ENCODE data around the gene ELMOD1. TPM values are rescaled to one million over a fixed set of nuclear protein-coding genes. Genes with fewer than 3 reads are reported as not detected.
A peak's percentile ranks its signal among the peaks of the same experiment; 100 is the strongest.
"Not testable (repeated sequence)": the region's sequence is repeated elsewhere in the genome, so short reads cannot be mapped to it uniquely, and the experiment has no call there.

ELMOD1 gene
- total RNA-seq, 1 experiment from 2014 or later: 19.5 TPM

- Histone ChIP-seq H3K4me3 (no peak overlapping the region), H3K36me3 (no peaks in the 10 kb centered on the region), H3K4me1 (no peaks in the 10 kb centered on the region), H3K9me3 (replicated peaks) (no peaks in the 10 kb centered on the region), H3K27ac (no peak overlapping the region), H3K27me3 (no peaks in the 10 kb centered on the region)
- no peak for DNase-seq
Measured at GRCh38 chr11:107570015-107570414, 20.9 kb upstream of the ELMOD1 start.

GRCh38 chr11:107573438-107573837 is 17.5 kb upstream of the ELMOD1 start:
- H3K27me3 ChIP-seq: no peaks in the 10 kb centered on the region
- no peak for DNase-seq
- no peak overlapping the region for H3K4me3 ChIP-seq
- H3K27ac ChIP-seq: no peak overlapping the region
- H3K36me3 ChIP-seq: no peaks in the 10 kb centered on the region
- H3K9me3 ChIP-seq (replicated peaks): no peaks in the 10 kb centered on the region
- H3K4me1 ChIP-seq: no peaks in the 10 kb centered on the region

- not testable (repeated sequence) for H3K4me3 ChIP-seq; H3K36me3 ChIP-seq; H3K4me1 ChIP-seq; H3K27ac ChIP-seq; H3K9me3 ChIP-seq (replicated peaks); H3K27me3 ChIP-seq
- peak; percentile 36 to 68 for DNase-seq
Measured at GRCh38 chr11:107576497-107577345, 14.2 kb upstream of the ELMOD1 start.

GRCh38 chr11:107577346-107577711 is 13.6 kb upstream of the ELMOD1 start:
- Histone ChIP-seq H3K27me3 (no peaks in the 10 kb centered on the region), H3K27ac (no peak overlapping the region), H3K36me3 (no peaks in the 10 kb centered on the region), H3K4me3 (no peak overlapping the region), H3K9me3 (replicated peaks) (0 out of 2 replicates have a peak, but pooled peaks cover 4% of the 10 kb centered on the region), H3K4me1 (no peaks in the 10 kb centered on the region)
- no peak for DNase-seq

GRCh38 chr11:107579169-107579568 is 11.8 kb upstream of the ELMOD1 start:
- H3K4me1 ChIP-seq: peaks cover 18% of the 10 kb centered on the region
- not testable (repeated sequence) for H3K9me3 ChIP-seq (replicated peaks); DNase-seq; H3K27ac ChIP-seq; H3K4me3 ChIP-seq; H3K27me3 ChIP-seq; H3K36me3 ChIP-seq

- Histone ChIP-seq H3K4me1 (peaks cover 37% of the 10 kb centered on the region), H3K4me3 (no peak overlapping the region), H3K27ac (no peak overlapping the region), H3K9me3 (replicated peaks) (0 out of 2 replicates have a peak, but pooled peaks cover 4% of the 10 kb centered on the region), H3K36me3 (no peaks in the 10 kb centered on the region), H3K27me3 (no peaks in the 10 kb centered on the region)
- no peak for DNase-seq
Measured at GRCh38 chr11:107581147-107581546, 9.8 kb upstream of the ELMOD1 start.

GRCh38 chr11:107583629-107584195 is 7.2 kb upstream of the ELMOD1 start:
- Histone ChIP-seq H3K27ac (peak overlapping the region; percentile 68), H3K4me1 (peaks cover 61% of the 10 kb centered on the region), H3K4me3 (no peak overlapping the region), H3K36me3 (no peaks in the 10 kb centered on the region), H3K27me3 (no peaks in the 10 kb centered on the region), H3K9me3 (replicated peaks) (0 out of 2 replicates have a peak, but pooled peaks cover 4% of the 10 kb centered on the region)
- DNase-seq: peak; percentile 39 to 69

GRCh38 chr11:107587306-107587979 is 3.5 kb upstream of the ELMOD1 start:
- no peak overlapping the region for H3K4me3 ChIP-seq
- no peaks in the 10 kb centered on the region for H3K9me3 ChIP-seq (replicated peaks)
- DNase-seq: peak; percentile 52 to 81
- H3K36me3 ChIP-seq: no peaks in the 10 kb centered on the region
- peaks cover 70% of the 10 kb centered on the region for H3K4me1 ChIP-seq
- peak overlapping the region; percentile 84 for H3K27ac ChIP-seq
- no peaks in the 10 kb centered on the region for H3K27me3 ChIP-seq

GRCh38 chr11:107591378-107592230 is 657 bp downstream of the ELMOD1 start:
- peak; percentile 26 to 42 for DNase-seq
- Histone ChIP-seq H3K4me1 (peaks cover 33% of the 10 kb centered on the region), H3K9me3 (replicated peaks) (no peaks in the 10 kb centered on the region), H3K27me3 (no peaks in the 10 kb centered on the region), H3K27ac (peak overlapping the region; percentile 50), H3K36me3 (0 out of 2 replicates have a peak, but pooled peaks cover 2% of the 10 kb centered on the region), H3K4me3 (peak overlapping the region; percentile 87)

- H3K9me3 ChIP-seq (replicated peaks): no peaks in the 10 kb centered on the region
- 0 out of 2 replicates have a peak, but pooled peaks cover 2% of the 10 kb centered on the region for H3K36me3 ChIP-seq
- peaks cover 27% of the 10 kb centered on the region for H3K4me1 ChIP-seq
- H3K4me3 ChIP-seq: peak overlapping the region; percentile 87
- DNase-seq: no peak
- H3K27ac ChIP-seq: no peak overlapping the region
- H3K27me3 ChIP-seq: no peaks in the 10 kb centered on the region
Measured at GRCh38 chr11:107592231-107592590, 1.3 kb downstream of the ELMOD1 start.

- peaks cover 23% of the 10 kb centered on the region for H3K4me1 ChIP-seq
- H3K9me3 ChIP-seq (replicated peaks): no peaks in the 10 kb centered on the region
- 0 out of 2 replicates have a peak, but pooled peaks cover 2% of the 10 kb centered on the region for H3K36me3 ChIP-seq
- no peak overlapping the region for H3K27ac ChIP-seq
- H3K4me3 ChIP-seq: no peak overlapping the region
- no peak for DNase-seq
- no peaks in the 10 kb centered on the region for H3K27me3 ChIP-seq
Measured at GRCh38 chr11:107592813-107593212, 1.9 kb downstream of the ELMOD1 start.

- Histone ChIP-seq H3K36me3 (0 out of 2 replicates have a peak, but pooled peaks cover 2% of the 10 kb centered on the region), H3K27ac (no peak overlapping the region), H3K27me3 (no peaks in the 10 kb centered on the region), H3K4me1 (peaks cover 12% of the 10 kb centered on the region), H3K4me3 (no peak overlapping the region), H3K9me3 (replicated peaks) (no peaks in the 10 kb centered on the region)
- peak in 1 of 2 experiments; percentile 18 for DNase-seq
Measured at GRCh38 chr11:107593951-107594350, 3.0 kb downstream of the ELMOD1 start.

GRCh38 chr11:107594736-107595135 is 3.8 kb downstream of the ELMOD1 start:
- DNase-seq: no peak
- Histone ChIP-seq H3K27ac (no peak overlapping the region), H3K27me3 (no peaks in the 10 kb centered on the region), H3K36me3 (0 out of 2 replicates have a peak, but pooled peaks cover 2% of the 10 kb centered on the region), H3K4me3 (no peak overlapping the region), H3K9me3 (replicated peaks) (no peaks in the 10 kb centered on the region), H3K4me1 (peaks cover 10% of the 10 kb centered on the region)
